HEK293 (cell line): ENCODE results near the gene LNX1.

Source experiments
- CTCF ChIP-seq: fragments of 450-650 bp; formaldehyde crosslinking; IDR thresholded peaks from 2 replicates; pipeline ENCODE4 v1.5.1; 2016; ENCODE audit warnings: missing biosample characterization, missing genetic modification characterization
- MYNN ChIP-seq: fragments of 450-650 bp; formaldehyde crosslinking; IDR thresholded peaks from 2 replicates; pipeline ENCODE4 v1.5.1; 2016; ENCODE audit warnings: missing biosample characterization, missing genetic modification characterization, borderline replicate concordance
- ZBTB11 ChIP-seq: fragments of 450-650 bp; formaldehyde crosslinking; conservative IDR thresholded peaks from 2 replicates; pipeline ENCODE4 v1.5.1; 2016; ENCODE audit warnings: low read depth, missing biosample characterization, missing genetic modification characterization
- ZBTB26 ChIP-seq: fragments of 450-650 bp; formaldehyde crosslinking; optimal IDR thresholded peaks from 2 replicates; pipeline ENCODE3; 2016; ENCODE audit warnings: missing biosample characterization, mild to moderate bottlenecking, missing genetic modification characterization
- ZBTB44 ChIP-seq: fragments of 450-650 bp; IDR thresholded peaks from 2 replicates; pipeline ENCODE4 v1.5.1; 2018; ENCODE audit warnings: missing biosample characterization, mild to moderate bottlenecking, missing genetic modification characterization
- ZBTB8A ChIP-seq: fragments of 450-650 bp; formaldehyde crosslinking; IDR thresholded peaks from 2 replicates; pipeline ENCODE4 v1.5.1; 2016; ENCODE audit warnings: missing biosample characterization, missing genetic modification characterization
- ZEB2 ChIP-seq: fragments of 450-650 bp; formaldehyde crosslinking; IDR thresholded peaks from 2 replicates; pipeline ENCODE4 v1.5.1; 2016; ENCODE audit warnings: missing biosample characterization, missing genetic modification characterization
- ZNF214 ChIP-seq: fragments of 450-650 bp; formaldehyde crosslinking; IDR thresholded peaks from 2 replicates; pipeline ENCODE4 v1.5.1; 2017; ENCODE audit warnings: missing biosample characterization, mild to moderate bottlenecking, missing genetic modification characterization, borderline replicate concordance
- ZNF266 ChIP-seq: fragments of 450-650 bp; formaldehyde crosslinking; IDR thresholded peaks from 2 replicates; pipeline ENCODE4 v1.5.1; 2016; ENCODE audit warnings: missing biosample characterization, missing genetic modification characterization, low read depth
- ZNF555 ChIP-seq: fragments of 450-650 bp; formaldehyde crosslinking; conservative IDR thresholded peaks from 2 replicates; pipeline ENCODE4 v1.5.1; 2017; ENCODE audit warnings: missing biosample characterization, mild to moderate bottlenecking, missing genetic modification characterization, inconsistent platforms
- ZNF639 ChIP-seq: fragments of 450-650 bp; formaldehyde crosslinking; IDR thresholded peaks from 2 replicates; pipeline ENCODE4 v1.5.1; 2016; ENCODE audit warnings: missing biosample characterization, missing genetic modification characterization

- no peak for TF ChIP-seq ZNF555
- no peak for TF ChIP-seq ZNF639 (tag by site-specific recombination)
- no peak for TF ChIP-seq CTCF (tag by site-specific recombination)
- no peak for TF ChIP-seq MYNN (tag by site-specific recombination)
- no peak for TF ChIP-seq ZNF214 (tag by site-specific recombination)
- no peak for TF ChIP-seq ZEB2 (tag by site-specific recombination)
- TF ChIP-seq ZNF266, result no peak
- TF ChIP-seq ZBTB8A, result no peak
- TF ChIP-seq ZBTB44 (tag by site-specific recombination), result no peak
- no peak for TF ChIP-seq ZBTB26 (tag by site-specific recombination)
- no peak for TF ChIP-seq ZBTB11 (tag by site-specific recombination)
Observed at GRCh38 chr4:53487766-53488165, 103.5 kb downstream of the LNX1 start.
